T-helper 2 cell treated with Interferon-gamma antibody and Interleukin-4, amounts not matched to agents 5 μg/mL and 100 μg/mL, for 36 hours (primary cell): ENCODE data around the gene MCEE.
"Not testable (repeated sequence)": the region's sequence is repeated elsewhere in the genome, so short reads cannot be mapped to it uniquely, and the experiment has no call there.

Experiments used
- DNase-seq: peaks from one replicate; pipeline ENCODE4 v3.0.0; 2021; ENCODE audit warnings: low spot score
- H3K27ac Mint-ChIP-seq: one replicate; pipeline ENCODE4 v1.8.0; 2021; ENCODE audit warnings: mild to moderate bottlenecking, mixed read lengths
- H3K27me3 Mint-ChIP-seq: one replicate; pipeline ENCODE4 v1.8.0; 2021; ENCODE audit warnings: low read depth, mixed read lengths
- H3K36me3 Mint-ChIP-seq: one replicate; pipeline ENCODE4 v1.8.0; 2021; ENCODE audit warnings: low read depth, mixed read lengths
- H3K4me1 Mint-ChIP-seq: one replicate; pipeline ENCODE4 v1.8.0; 2021; ENCODE audit warnings: low read depth, mixed read lengths
- H3K4me3 Mint-ChIP-seq: one replicate; pipeline ENCODE4 v1.8.0; 2022; ENCODE audit warnings: mild to moderate bottlenecking, moderate library complexity, mixed read lengths
- H3K9me3 Mint-ChIP-seq: one replicate; pipeline ENCODE4 v1.8.0; 2021; ENCODE audit warnings: mixed read lengths

Gene MCEE

GRCh38 chr2:71117063-71117462, 13.0 kb downstream of the MCEE start:
- H3K36me3 Mint-ChIP-seq = peaks cover 17% of the 10 kb centered on the region
- no peak overlapping the region for H3K27ac Mint-ChIP-seq
- H3K4me1 Mint-ChIP-seq = peaks cover 4% of the 10 kb centered on the region
- no peak for DNase-seq
- H3K4me3 Mint-ChIP-seq = no peak overlapping the region
- no peaks in the 10 kb centered on the region for H3K27me3 Mint-ChIP-seq
- H3K9me3 Mint-ChIP-seq = no peaks in the 10 kb centered on the region

- no peak for DNase-seq
- Mint-ChIP-seq H3K4me3 (no peak overlapping the region), H3K36me3 (peaks cover 15% of the 10 kb centered on the region)
These were observed 16.2 kb downstream of the MCEE start for GRCh38 chr2:71113843-71114242.

GRCh38 chr2:71108091-71108490, 21.9 kb downstream of the MCEE start:
- no peak overlapping the region for H3K27ac Mint-ChIP-seq
- H3K4me1 Mint-ChIP-seq = peaks cover 6% of the 10 kb centered on the region
- no peaks in the 10 kb centered on the region for H3K27me3 Mint-ChIP-seq
- H3K36me3 Mint-ChIP-seq = peaks cover 2% of the 10 kb centered on the region
- no peak overlapping the region for H3K4me3 Mint-ChIP-seq
- H3K9me3 Mint-ChIP-seq = no peaks in the 10 kb centered on the region
- DNase-seq = no peak

More at GRCh38 chr2:71113843-71114242, 16.2 kb downstream of the MCEE start:
- Mint-ChIP-seq H3K4me1 (peaks cover 8% of the 10 kb centered on the region), H3K9me3 (no peaks in the 10 kb centered on the region), H3K27me3 (no peaks in the 10 kb centered on the region), H3K27ac (no peak overlapping the region)

DNA sequence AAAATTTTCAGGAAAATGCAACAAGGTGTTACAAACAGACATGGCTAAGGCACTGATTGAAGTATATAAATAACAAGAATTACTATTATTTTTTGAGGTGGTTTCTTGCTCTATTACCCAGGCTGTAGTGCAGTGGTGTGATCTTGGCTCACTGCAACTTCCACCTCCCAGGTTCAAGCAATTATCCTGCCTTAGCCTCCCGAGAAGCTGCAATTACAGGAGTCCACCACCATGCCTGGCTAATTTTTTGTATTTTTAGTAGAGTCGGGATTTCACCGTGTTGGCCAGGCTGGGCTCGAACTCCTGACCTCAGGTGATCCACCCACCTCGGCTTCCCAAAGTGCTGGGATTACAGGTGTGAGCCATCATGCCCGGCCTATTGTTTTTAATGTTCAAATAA, 23.6 kb downstream of the MCEE start:
- DNase-seq, H3K4me1 Mint-ChIP-seq, H3K27ac Mint-ChIP-seq, H3K36me3 Mint-ChIP-seq, H3K9me3 Mint-ChIP-seq, H3K27me3 Mint-ChIP-seq, H3K4me3 Mint-ChIP-seq: not testable (repeated sequence)

DNA sequence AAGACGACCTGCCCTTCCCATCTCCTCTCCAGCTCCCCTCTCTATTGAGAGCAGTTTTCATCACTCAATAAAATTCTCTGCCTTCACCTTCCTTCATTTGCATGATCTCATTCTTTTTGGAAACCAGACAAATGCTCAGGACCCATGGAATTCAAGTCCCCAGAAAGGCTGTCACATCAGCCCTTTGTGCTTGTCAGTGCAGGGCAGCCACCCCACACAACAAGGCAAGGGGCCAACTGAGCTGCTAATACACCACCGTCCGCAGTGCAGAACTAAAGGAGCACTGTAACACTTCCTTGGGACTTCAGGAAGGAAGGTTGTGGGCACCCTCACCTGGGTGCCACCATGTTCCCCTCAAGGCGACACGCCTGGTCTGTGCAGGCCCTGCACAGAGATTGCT, 26.2 kb downstream of the MCEE start:
- Mint-ChIP-seq H3K4me3 (no peak overlapping the region), H3K27ac (no peak overlapping the region), H3K27me3 (peaks cover 7% of the 10 kb centered on the region), H3K9me3 (no peaks in the 10 kb centered on the region), H3K4me1 (no peaks in the 10 kb centered on the region), H3K36me3 (no peaks in the 10 kb centered on the region)
- DNase-seq = no peak

- Mint-ChIP-seq H3K27ac (no peak overlapping the region), H3K27me3 (peaks cover 7% of the 10 kb centered on the region), H3K36me3 (no peaks in the 10 kb centered on the region), H3K9me3 (no peaks in the 10 kb centered on the region), H3K4me1 (no peaks in the 10 kb centered on the region), H3K4me3 (no peak overlapping the region)
- DNase-seq = no peak
These were observed 26.9 kb downstream of the MCEE start for GRCh38 chr2:71102981-71103681.

- H3K9me3 Mint-ChIP-seq = no peaks in the 10 kb centered on the region
- H3K4me1 Mint-ChIP-seq = no peaks in the 10 kb centered on the region
- no peak for DNase-seq
- no peak overlapping the region for H3K27ac Mint-ChIP-seq
- no peak overlapping the region for H3K4me3 Mint-ChIP-seq
- peaks cover 10% of the 10 kb centered on the region for H3K27me3 Mint-ChIP-seq
- no peaks in the 10 kb centered on the region for H3K36me3 Mint-ChIP-seq
These were observed 28.4 kb downstream of the MCEE start for GRCh38 chr2:71101656-71102055.

DNA sequence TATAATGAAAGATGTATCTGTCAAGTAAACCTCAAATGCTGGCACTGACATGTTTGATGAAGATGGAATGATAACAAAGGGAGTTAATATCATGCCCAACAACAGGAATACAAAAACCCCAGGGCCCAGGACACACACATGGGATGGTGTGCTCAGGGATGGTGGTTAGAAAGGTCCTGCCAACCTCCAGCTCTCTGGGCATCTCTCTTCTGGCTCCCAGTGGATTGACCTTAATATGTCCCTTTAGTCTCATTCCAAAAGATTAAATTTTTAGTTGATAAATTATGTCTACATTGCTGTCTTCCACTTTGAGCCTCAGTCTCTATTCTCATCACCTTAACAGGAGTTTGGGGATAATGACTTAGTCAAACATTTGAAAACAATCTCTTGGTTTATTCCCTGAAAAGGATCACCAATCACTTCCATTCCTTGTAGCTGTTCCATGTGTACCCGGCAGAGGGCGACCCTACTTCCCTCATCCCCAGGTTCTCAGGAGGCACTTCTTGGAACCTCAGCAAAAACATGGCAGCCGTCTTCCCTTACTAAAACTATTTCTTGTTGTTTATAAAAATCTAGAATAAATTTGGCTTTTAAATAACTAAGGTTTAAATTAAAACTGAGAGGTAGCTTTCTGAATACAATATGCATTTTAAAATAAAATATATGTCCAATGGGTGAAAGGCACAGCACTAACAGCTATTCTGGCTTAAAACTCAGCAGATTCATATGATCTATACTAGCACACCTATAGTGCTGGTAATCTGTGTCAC, 29.6 kb downstream of the MCEE start:
- peak; percentile 30 for DNase-seq
- Mint-ChIP-seq H3K27ac (no peak overlapping the region), H3K4me3 (no peak overlapping the region)

GRCh38 chr2:71092491-71093260, 37.4 kb downstream of the MCEE start:
- peaks cover 11% of the 10 kb centered on the region for H3K27me3 Mint-ChIP-seq
- H3K36me3 Mint-ChIP-seq, DNase-seq, H3K4me3 Mint-ChIP-seq, H3K27ac Mint-ChIP-seq, H3K4me1 Mint-ChIP-seq, H3K9me3 Mint-ChIP-seq: not testable (repeated sequence)

More for the DNA sequence above, 29.6 kb downstream of the MCEE start:
- Mint-ChIP-seq H3K9me3 (no peaks in the 10 kb centered on the region), H3K27me3 (peaks cover 10% of the 10 kb centered on the region), H3K36me3 (no peaks in the 10 kb centered on the region), H3K4me1 (no peaks in the 10 kb centered on the region)

DNA sequence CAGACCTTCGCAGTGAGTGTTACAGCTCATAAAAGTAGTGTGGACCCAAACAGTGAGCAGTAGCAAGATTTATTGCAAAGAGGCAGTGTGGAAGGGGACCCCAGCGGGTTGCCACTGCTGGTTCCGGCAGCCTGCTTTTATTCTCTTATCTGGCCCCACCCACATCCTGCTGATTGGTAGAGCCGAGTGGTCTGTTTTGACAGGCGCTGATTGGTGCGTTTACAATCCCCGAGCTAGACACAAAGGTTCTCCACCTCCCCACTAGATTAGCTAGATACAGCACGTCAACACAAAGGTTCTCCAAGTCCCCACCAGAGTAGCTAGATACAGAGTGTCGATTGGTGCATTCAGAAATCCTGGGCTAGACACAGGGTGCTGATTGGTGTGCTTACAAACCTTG, 38.2 kb downstream of the MCEE start:
- not testable (repeated sequence) for H3K4me1 Mint-ChIP-seq, H3K27ac Mint-ChIP-seq, H3K4me3 Mint-ChIP-seq, H3K9me3 Mint-ChIP-seq, DNase-seq, H3K36me3 Mint-ChIP-seq
- peaks cover 13% of the 10 kb centered on the region for H3K27me3 Mint-ChIP-seq

GRCh38 chr2:71089475-71089874, 40.6 kb downstream of the MCEE start:
- not testable (repeated sequence) for H3K9me3 Mint-ChIP-seq, H3K36me3 Mint-ChIP-seq, H3K4me1 Mint-ChIP-seq, H3K27ac Mint-ChIP-seq, H3K4me3 Mint-ChIP-seq, DNase-seq
- H3K27me3 Mint-ChIP-seq = peaks cover 23% of the 10 kb centered on the region

DNA sequence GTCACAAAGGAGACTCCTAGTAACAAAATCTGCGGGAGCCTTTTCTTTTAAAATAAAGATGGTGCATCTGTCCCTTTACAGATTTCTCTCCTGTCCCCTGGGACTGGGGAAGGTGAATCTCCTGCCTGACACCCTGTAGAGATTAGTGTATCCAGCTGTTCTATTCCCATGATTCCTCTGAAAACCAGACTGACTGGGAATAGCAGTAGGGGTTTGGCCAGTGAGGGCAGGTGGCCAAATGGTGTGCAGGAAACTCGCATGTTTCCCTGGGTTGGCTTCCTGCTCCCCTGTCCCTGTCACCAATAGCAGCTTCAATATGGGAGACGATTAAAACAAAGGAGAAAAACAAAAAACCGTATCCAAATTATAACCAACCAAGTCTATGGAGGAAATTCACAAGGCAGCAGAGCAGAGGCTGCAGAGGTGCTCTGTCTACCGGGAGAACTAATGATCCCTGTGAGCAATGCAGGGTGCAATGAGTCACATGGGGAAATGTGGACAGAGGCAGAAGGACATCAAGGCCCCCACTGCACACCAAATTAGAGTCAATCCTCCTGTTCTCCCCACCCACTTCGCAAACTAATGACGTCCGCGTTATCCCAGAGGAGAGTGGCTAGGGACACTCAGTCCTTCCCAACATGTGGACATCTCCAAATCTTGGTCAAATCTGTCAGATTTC, 44.6 kb downstream of the MCEE start:
- not testable (repeated sequence) for H3K36me3 Mint-ChIP-seq, H3K4me3 Mint-ChIP-seq, DNase-seq, H3K9me3 Mint-ChIP-seq, H3K27ac Mint-ChIP-seq, H3K4me1 Mint-ChIP-seq
- peaks cover 25% of the 10 kb centered on the region for H3K27me3 Mint-ChIP-seq

GRCh38 chr2:71083752-71084312, 46.2 kb downstream of the MCEE start:
- not testable (repeated sequence) for H3K4me1 Mint-ChIP-seq, DNase-seq, H3K4me3 Mint-ChIP-seq, H3K27ac Mint-ChIP-seq, H3K36me3 Mint-ChIP-seq, H3K9me3 Mint-ChIP-seq
- H3K27me3 Mint-ChIP-seq = peaks cover 20% of the 10 kb centered on the region
